ENCODE measurements around the gene COMMD7.

- TF ChIP-seq CTCF (IDR thresholded peaks at IDR 0.05) (no peak), ZFX (IDR thresholded peaks at IDR 0.05; ENCODE audit: borderline replicate concordance) (no peak)
These were observed 18.2 kb upstream of the COMMD7 start for GRCh38 chr20:32761417-32761830.
